HG02678 (cell line): ENCODE results near the gene SREBF1.

Experiments
- ATAC-seq: cut with Tn5 transposase; IDR thresholded peaks from one replicate; pipeline ENCODE4 v1.9.1; 2021; ENCODE audit warnings: mild to moderate bottlenecking, moderate library complexity; ENCODE audit not compliant: unreplicated experiment

The SREBF1 gene

DNA sequence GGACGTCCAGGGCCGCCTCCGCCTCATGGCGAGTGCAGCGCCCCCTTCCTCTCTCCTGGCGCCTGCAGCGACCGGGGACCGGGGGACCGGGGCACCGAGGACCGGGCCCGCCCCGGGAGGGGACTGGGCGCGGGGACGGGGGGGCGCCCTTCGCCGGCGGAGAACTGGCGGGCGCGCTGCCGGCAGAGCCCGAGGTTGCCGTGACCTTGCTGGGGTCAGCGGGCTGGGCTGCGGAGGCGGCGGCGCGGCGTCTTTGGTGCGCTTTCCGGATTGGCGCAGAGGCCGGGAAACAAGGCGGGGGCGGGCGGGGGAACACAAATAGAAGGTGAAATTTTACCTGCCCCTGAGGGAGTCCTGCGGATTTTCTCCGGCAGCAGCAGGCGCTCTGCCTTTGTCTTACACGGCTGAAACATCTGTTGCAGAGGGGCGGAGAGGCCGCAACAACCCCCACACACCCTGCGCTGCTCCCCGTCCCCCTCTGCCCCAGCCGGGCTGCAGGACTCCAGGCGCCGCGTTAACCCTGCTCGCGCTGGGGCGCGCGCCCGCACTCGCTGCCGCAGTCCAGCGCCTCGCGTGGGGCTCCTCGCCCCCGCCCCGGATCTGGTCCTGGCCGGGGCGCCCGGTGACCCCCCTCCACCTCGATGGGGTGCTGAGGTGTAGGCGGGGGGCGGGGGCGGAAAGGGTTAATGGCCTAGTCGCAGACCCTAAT lies 53.5 kb downstream of the SREBF1 start:
- peak; percentile 43 for ATAC-seq

DNA sequence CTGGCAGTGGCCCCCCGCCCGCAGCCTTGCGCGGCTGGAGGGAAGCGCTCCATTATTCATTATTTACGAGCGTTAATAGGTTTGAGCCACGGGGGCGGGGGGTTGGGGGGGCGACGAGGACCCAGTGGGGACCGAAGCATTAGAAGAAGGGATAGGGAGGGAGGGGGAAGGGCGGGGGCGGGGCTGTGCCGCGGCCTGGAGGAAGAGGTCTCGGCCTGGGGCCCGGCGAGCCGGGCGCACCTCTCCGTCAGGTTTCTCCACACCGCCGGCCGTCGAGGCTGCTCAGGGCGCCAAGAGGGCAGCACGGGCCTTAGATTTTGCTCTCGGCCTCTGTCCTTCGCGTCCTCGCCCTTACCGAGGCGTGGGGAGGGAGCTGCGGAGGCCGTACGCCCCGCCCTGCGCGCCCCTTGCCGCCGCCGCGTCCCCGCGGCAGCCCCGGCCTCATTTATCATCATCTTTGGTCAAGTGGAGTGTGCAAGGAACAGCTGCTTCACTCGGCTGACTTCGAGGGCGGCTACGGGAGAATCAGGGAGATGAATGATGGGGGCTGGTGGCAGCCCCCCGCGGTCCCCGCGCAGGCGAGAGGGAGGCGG lies 54.2 kb downstream of the SREBF1 start:
- ATAC-seq = peak; percentile 14

DNA sequence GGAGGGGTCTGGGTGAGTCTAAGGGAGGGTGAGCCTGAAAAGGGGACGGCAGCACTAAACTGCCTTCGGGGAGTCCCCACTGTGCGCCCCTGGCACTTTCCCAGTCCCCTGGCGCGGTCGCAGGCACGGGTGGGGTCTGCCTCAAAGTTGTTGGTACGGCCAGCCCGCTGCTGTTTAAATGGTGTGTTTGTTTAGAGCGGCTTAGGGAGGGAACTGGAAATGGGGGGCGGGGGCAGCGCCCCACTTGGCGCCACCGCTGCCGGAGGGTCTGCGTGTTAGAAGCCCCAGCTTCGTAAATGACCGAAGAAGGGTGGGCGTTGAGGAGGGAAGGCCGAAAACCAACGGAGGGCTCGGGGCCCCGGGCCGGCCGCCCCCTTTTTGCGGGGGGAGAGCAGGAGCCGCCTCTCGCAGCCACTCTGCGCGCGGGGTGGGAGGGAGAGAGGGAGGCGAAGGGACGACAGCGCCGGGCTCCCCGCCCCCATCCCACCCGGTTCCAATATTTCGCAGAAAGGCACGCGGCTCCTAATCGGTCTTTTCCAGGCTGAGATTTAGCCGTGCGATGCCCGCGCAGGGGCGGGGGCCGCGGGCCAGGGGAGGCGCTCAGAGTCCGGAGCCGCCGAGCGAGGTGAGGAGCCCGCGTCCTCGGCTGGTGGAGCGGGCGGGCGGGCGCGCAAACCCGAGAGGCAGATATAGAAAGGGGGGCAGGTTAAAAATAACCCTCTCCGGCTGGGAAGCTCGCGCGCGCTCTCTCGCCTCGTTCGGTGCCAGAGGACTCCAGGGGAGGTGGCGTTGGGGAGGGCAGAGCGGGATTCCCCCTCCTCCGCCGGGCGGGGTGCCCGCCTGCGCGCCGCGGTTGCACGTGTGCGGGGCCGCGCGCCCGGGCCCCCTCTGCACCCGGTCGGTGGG lies 54.9 kb downstream of the SREBF1 start:
- ATAC-seq = no peak

- ATAC-seq = no peak
Observed at GRCh38 chr17:17780922-17781590, 55.7 kb downstream of the SREBF1 start.

DNA sequence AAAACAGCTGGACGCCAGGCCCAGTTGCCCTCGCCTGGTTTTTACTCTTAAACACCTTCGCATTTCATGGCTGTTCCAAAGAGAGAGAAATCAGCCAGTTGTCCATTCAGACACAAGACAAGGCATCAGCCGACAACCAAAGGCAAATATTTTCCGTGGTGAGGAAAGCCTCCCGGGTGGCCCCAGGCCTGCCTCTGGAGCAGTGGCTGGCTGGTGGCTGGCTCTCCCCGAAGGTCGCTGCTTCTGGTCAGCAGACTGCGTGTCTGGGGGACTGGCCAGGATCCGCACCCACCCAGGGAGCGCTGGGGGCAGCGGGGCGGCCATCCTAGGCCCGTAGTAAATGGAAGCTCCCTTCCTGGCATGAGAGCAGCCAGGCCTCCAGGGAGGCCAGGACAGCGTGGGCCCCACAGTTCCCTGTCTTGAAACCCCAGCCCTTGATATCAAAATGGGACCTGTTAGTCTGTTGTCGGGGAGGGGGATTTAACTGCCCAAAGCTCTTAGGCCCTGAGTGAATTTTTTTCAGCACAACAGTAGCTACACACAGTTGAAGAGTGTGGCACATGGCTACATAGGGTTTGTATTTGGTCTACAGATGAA lies 57.7 kb downstream of the SREBF1 start:
- ATAC-seq = no peak

DNA sequence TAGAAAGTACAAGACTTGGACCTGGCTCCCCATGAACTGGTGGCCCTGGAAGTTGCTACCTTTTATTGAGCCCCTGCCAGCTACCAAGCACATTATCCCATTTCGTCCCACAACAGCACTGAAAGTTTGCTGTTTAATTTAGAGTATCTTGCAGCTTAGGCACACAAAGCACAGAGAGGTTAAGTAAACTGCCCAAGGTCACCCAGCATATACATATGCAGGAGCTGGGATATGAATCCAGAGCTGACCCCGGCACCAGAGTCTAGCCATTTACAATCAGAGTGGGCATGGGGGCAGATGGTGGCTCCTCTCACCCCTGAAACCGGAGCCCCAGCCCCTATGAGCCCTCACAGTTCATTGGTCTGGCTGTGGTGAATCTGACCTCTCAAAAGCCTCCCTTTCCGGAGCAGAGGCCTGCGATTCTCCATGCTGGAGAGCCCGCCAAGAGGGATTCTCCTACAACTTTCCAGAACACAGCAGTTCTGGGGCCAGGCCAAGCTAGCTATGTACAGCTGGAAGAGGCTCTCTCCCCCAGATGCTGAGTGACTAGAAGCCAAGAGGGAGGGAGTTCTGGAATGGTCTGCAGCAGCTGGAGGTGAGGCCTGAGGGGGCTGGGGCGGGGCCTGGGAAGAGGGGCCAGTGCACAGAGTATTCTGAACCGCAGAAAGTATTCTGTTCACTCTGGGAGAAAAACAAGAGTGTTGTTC lies 58.3 kb downstream of the SREBF1 start:
- ATAC-seq = no peak

DNA sequence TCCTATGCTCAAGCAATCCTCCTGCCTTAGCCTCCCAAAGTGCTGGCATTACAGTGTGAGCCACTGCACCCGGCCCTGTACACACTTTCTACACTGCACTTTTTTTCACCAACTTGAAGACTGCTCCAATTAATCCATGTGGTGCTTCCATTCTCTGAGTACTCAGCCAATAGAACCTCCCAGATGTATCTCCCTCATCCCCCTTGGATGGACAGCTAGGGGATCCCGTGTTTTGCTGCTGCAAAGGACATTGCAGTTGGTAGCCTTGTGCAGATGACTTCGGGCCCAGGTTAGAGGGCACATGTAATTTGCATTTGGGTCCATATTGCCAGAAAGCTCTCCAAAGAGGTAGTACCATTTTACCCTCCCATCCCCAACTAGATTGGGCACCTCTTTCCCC lies 59.9 kb downstream of the SREBF1 start:
- ATAC-seq = no peak

DNA sequence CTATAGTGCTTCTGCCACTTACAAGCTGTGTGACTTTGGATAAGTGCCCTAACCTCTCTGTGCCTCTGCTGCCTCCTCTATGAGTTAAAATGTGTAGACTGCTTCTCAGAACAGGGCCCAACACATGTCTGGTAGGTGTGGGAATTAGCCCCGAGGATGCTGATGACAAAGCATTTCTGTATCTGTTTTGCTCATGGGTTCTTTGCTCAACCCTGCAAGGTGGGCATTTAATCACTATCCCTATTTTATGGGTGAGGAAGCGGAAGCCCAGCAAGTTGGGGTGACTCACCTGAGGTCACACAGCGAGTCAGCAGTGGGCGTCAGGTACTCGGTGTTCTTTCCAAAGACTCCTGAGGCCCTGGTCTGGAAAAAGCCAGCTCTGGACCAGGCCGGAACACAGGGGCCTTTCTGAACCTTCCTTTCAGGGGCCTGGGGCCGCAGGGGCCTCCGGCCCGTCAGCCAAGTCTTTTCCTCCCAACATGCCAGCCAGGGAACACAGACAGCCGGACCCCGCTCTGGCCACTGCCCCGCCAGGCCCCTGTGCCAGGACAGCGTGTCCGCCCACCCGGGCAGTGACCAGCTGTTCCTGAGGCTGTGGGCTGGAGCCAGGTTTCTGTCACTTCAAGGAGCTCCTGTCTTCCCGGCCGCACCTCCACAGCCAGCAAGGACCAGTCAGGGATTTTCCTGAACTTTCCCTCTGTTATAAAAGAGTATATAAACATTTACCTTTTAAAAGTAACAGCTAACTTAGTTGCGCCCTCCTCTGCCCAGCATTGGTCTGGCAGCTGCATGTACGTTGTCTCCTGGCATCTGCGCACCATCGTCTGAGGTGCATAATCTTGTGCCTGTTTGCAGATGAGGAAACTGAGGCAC lies 62.5 kb downstream of the SREBF1 start:
- no peak for ATAC-seq

- no peak for ATAC-seq
Observed at GRCh38 chr17:17772231-17772630, 64.6 kb downstream of the SREBF1 start.

GRCh38 chr17:17771498-17772201 lies 65.1 kb downstream of the SREBF1 start:
- ATAC-seq = no peak

DNA sequence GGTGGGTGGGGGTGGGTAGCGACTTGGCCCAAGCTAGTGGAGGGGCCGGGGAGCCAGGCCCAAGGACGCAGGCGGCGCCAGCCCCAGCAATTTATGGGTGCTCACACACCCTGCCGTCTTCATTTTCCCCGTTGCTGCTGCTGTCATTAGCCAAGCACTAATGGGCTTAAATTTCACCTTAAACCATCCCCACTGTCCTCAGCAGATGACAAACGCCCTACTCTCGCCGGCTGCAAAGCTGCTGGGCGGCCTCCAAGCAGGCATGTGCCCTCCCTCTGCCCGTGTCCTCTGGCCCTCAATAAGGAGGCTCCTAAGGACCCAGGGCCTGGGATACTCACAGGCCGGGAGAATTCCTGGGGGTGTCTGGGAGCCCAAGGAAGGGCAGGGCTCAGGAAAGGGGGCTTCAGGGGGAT lies 66.1 kb downstream of the SREBF1 start:
- ATAC-seq = no peak

DNA sequence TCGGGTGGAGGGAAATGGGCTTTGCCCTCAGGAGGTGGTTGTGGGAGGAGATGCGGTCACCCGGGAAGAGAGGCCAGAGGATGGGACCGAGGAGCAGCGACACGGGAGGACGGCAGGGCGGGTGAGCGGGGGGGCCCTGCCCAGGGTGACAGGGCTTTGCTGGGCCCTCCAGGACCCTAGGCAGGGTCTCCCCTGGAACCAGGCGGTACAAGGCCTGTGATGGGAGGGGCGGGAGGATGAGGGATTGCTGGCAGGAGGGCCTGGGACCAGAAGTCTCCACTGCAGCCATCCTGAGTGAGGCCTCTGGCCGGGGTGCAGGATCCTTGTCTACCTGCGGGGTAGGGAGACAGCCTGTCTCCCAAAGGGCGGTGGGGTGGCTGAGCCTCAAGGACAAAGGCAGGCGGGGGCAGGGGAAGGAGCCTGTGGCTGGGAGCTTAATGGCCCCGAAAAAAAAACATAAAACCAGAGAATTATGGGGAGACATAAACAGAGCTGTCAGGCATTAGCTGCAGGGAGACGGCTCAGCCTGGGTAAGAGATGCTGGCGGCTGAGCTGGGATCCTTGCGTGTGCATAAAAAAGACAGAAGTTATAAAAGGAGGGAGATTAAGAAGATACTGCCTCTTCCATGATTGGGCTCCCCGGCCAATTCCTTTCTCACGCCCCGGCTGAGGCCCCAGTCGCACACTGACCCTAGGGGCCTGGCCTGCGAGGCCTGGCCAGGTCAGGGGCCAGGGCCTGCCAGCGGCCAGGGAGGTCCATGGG lies 66.7 kb downstream of the SREBF1 start:
- no peak for ATAC-seq

DNA sequence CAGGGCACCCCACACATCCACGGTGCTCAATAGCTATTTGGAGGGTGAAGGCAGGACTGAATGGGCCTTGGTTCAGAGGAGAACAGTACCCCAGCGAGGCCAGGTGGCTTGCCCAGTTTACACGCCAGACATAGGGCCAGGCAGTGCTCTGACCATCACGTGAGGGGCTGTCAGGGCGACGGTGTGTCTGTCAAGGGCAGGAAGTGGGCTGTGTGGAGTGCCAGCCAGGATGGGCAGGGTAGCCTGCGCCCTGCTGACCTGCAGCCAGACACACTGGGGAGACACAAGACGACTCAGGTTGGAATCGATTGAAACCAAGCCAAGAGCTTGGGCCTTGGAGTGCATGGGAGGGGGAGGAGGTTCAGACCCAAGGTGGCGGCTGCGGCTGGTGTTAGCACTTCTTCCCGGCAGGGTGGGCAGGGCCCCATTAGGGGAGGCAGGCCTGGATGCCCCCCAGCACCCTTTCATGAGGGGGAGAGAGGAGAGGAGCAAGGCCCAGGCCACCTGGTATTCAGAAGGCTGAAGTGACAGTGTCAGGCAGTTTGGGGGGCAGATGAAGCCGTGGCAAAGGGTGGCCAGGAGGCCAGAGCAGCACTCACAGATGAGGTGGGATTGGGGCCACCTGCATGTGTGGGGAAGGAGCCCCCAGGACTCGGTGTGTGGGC lies 68.2 kb downstream of the SREBF1 start:
- ATAC-seq = no peak

GRCh38 chr17:17767887-17768418 lies 68.8 kb downstream of the SREBF1 start:
- no peak for ATAC-seq

DNA sequence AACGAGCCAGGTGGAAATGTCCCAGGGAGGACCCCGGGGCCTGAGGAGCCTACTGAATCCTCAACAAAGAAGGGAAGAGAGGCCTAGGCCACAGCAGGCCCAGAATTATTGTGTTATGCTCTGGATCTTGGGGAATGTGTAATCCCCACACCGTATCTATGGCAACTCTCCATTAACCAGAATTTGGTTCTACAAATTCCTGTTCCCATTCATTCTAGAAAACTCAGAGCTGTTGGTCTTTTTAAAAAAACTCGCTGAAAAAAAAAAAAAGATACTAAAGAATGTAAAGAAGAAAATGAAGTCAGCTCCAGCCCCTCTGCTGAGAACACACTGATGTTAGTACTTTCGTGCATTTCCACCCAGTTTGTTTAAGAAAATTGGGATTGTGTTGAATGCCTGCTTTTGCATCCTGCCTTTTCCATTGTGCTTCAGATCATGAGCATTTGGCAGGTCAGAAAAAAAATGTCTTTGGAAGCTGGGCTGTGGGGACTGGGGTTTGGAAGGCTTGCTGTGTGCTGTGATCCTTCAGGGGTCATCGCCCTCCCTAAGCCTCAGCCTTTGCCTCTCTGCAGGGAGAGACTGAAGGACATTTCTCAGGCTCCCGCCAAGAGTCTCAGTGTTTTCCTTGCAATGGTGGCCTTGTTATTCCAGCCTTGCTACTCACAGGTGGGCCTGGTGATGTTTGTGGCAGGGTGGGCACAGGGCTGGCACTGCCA lies 69.5 kb downstream of the SREBF1 start:
- ATAC-seq = no peak

DNA sequence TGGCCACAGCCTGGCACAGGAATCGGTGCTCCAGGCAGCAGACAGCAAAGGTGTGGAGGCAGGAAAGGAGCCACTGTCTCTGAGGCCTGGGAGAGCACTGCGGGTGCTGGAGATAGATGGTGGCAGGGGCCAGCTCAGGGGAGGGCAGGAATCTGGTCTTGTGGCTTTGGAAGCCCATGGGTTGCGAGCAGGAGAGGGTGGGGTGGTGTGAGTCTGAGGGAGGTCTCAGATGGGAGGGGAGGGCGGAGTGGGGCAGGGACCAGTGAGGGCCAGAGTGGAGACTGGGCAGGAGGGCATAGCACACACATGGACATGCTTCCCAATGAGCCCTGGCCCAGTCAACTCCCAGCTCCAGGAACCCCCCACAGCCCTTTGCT lies 70.1 kb downstream of the SREBF1 start:
- no peak for ATAC-seq
